GM04504 (cell line): ENCODE measurements around the gene SAMD14.
"Not testable (repeated sequence)": the region's sequence is repeated elsewhere in the genome, so short reads cannot be mapped to it uniquely, and the experiment has no call there.

Experiments used
- DNase-seq: peaks from one replicate; pipeline ENCODE4 v3.0.0-alpha.2; 2012; ENCODE audit warnings: low read depth

The SAMD14 gene

GRCh38 chr17:50074227-50074626 lies 55.7 kb downstream of the SAMD14 start:
- no peak for DNase-seq

- no peak for DNase-seq
Measured at GRCh38 chr17:50072925-50073324, 57.0 kb downstream of the SAMD14 start.

GRCh38 chr17:50072130-50072529 lies 57.8 kb downstream of the SAMD14 start:
- no peak for DNase-seq

GRCh38 chr17:50071692-50072091 lies 58.3 kb downstream of the SAMD14 start:
- DNase-seq: no peak

- no peak for DNase-seq
Measured at GRCh38 chr17:50070908-50071680, 58.9 kb downstream of the SAMD14 start.

GRCh38 chr17:50067996-50068395 lies 62.0 kb downstream of the SAMD14 start:
- no peak for DNase-seq

- no peak for DNase-seq
Measured at GRCh38 chr17:50066995-50067394, 63.0 kb downstream of the SAMD14 start.

- DNase-seq: no peak
Measured at GRCh38 chr17:50065056-50065455, 64.9 kb downstream of the SAMD14 start.

GRCh38 chr17:50064253-50065001 lies 65.5 kb downstream of the SAMD14 start:
- peak; percentile 95 for DNase-seq

GRCh38 chr17:50063561-50064252 lies 66.3 kb downstream of the SAMD14 start:
- no peak for DNase-seq

- no peak for DNase-seq
Measured at GRCh38 chr17:50062293-50063243, 67.4 kb downstream of the SAMD14 start.

GRCh38 chr17:50061713-50062045 lies 68.3 kb downstream of the SAMD14 start:
- not testable (repeated sequence) for DNase-seq

- no peak for DNase-seq
Measured at GRCh38 chr17:50060951-50061712, 68.8 kb downstream of the SAMD14 start.
